ENCODE results near the gene SCAND1.

The SCAND1 gene

GRCh38 chr20:35974256-35974655 lies 20.0 kb upstream of the SCAND1 start:
- Histone ChIP-seq H4K20me1 (ENCODE audit: low read depth, low read length) (no peaks in the 10 kb centered on the region), H3F3A (ENCODE audit: insufficient read depth) (no peaks in the 10 kb centered on the region), H3K9ac (ENCODE audit: low read length) (no peak overlapping the region), H3K4me2 (ENCODE audit: low read depth, low read length, poor library complexity, severe bottlenecking) (no peak overlapping the region), H3K4me3 (ENCODE audit: insufficient read depth, low read length, poor library complexity, severe bottlenecking) (no peak overlapping the region), H3K79me2 (ENCODE audit: insufficient read depth, low read length) (no peaks in the 10 kb centered on the region), H3K9me3 (ENCODE audit: insufficient read depth, low read length) (no peaks in the 10 kb centered on the region), H3K36me3 (ENCODE audit: low read length) (no peaks in the 10 kb centered on the region), H3K27me3 (ENCODE audit: low read length) (no peaks in the 10 kb centered on the region), H3K9me2 (replicated peaks; ENCODE audit: insufficient read depth, low read length) (no peaks in the 10 kb centered on the region), H2AFZ (ENCODE audit: low read depth, low read length, severe bottlenecking) (no peak overlapping the region), H3K27ac (ENCODE audit: low read depth, low read length) (no peak overlapping the region)
- TF ChIP-seq CTCF (IDR thresholded peaks at IDR 0.05; ENCODE audit: insufficient read depth, low read length, poor library complexity, severe bottlenecking) (no peak), EZH2phosphoT487 (conservative IDR thresholded peaks at IDR 0.05; ENCODE audit: low read length) (no peak)

- no peaks in the 10 kb centered on the region for H3K79me2 ChIP-seq (ENCODE audit: insufficient read depth, low read length)
- H3F3A ChIP-seq (ENCODE audit: insufficient read depth), result no peaks in the 10 kb centered on the region
- no peaks in the 10 kb centered on the region for H3K36me3 ChIP-seq (ENCODE audit: low read length)
- no peaks in the 10 kb centered on the region for H3K9me2 ChIP-seq (replicated peaks; ENCODE audit: insufficient read depth, low read length)
- no peak overlapping the region for H3K9ac ChIP-seq (ENCODE audit: low read length)
- TF ChIP-seq CTCF (IDR thresholded peaks at IDR 0.05; ENCODE audit: insufficient read depth, low read length, poor library complexity, severe bottlenecking) (no peak), EZH2phosphoT487 (conservative IDR thresholded peaks at IDR 0.05; ENCODE audit: low read length) (no peak)
- no peaks in the 10 kb centered on the region for H3K9me3 ChIP-seq (ENCODE audit: insufficient read depth, low read length)
- H3K27ac ChIP-seq (ENCODE audit: low read depth, low read length), result no peak overlapping the region
- H3K27me3 ChIP-seq (ENCODE audit: low read length), result no peaks in the 10 kb centered on the region
- H3K4me3 ChIP-seq (ENCODE audit: insufficient read depth, low read length, poor library complexity, severe bottlenecking), result no peak overlapping the region
- H3K4me2 ChIP-seq (ENCODE audit: low read depth, low read length, poor library complexity, severe bottlenecking), result no peak overlapping the region
- no peaks in the 10 kb centered on the region for H4K20me1 ChIP-seq (ENCODE audit: low read depth, low read length)
- no peak overlapping the region for H2AFZ ChIP-seq (ENCODE audit: low read depth, low read length, severe bottlenecking)
Measured at GRCh38 chr20:35972462-35972861, 18.2 kb upstream of the SCAND1 start.

- H4K20me1 ChIP-seq (ENCODE audit: low read depth, low read length), result no peaks in the 10 kb centered on the region
- H3K9me2 ChIP-seq (replicated peaks; ENCODE audit: insufficient read depth, low read length), result no peaks in the 10 kb centered on the region
- no peak for TF ChIP-seq CTCF (IDR thresholded peaks at IDR 0.05; ENCODE audit: insufficient read depth, low read length, poor library complexity, severe bottlenecking)
- no peak for TF ChIP-seq EZH2phosphoT487 (conservative IDR thresholded peaks at IDR 0.05; ENCODE audit: low read length)
- H3F3A ChIP-seq (ENCODE audit: insufficient read depth), result no peaks in the 10 kb centered on the region
- H2AFZ ChIP-seq (ENCODE audit: low read depth, low read length, severe bottlenecking), result no peak overlapping the region
- no peaks in the 10 kb centered on the region for H3K79me2 ChIP-seq (ENCODE audit: insufficient read depth, low read length)
- no peaks in the 10 kb centered on the region for H3K27me3 ChIP-seq (ENCODE audit: low read length)
- H3K36me3 ChIP-seq (ENCODE audit: low read length), result no peaks in the 10 kb centered on the region
- no peak overlapping the region for H3K9ac ChIP-seq (ENCODE audit: low read length)
- no peak overlapping the region for H3K4me3 ChIP-seq (ENCODE audit: insufficient read depth, low read length, poor library complexity, severe bottlenecking)
- H3K9me3 ChIP-seq (ENCODE audit: insufficient read depth, low read length), result no peaks in the 10 kb centered on the region
- H3K4me2 ChIP-seq (ENCODE audit: low read depth, low read length, poor library complexity, severe bottlenecking), result no peak overlapping the region
- no peak overlapping the region for H3K27ac ChIP-seq (ENCODE audit: low read depth, low read length)
Measured at GRCh38 chr20:35971981-35972380, 17.7 kb upstream of the SCAND1 start.
